Right atrium auricular region (tissue), 2 donors: ENCODE data around the gene HPCA. TPM values are rescaled to one million over a fixed set of nuclear protein-coding genes. Genes with fewer than 3 reads are reported as not detected.

Experiments used
- DNase-seq: peaks from one replicate; pipeline ENCODE4 v3.0.0-alpha.2; 2019; ENCODE audit warnings: low spot score
- H3K27ac ChIP-seq, 2 donors: fragments of 200-600 bp; sonication (generic); 1 replicate in 1 of 2; 2 replicates in 1 of 2; pipeline ENCODE4 v1.5.1; 2016 to 2019
- H3K27me3 ChIP-seq, 2 donors: fragments of 200-600 bp; sonication (generic); one replicate each; pipeline versions ENCODE4 v1.5.1 to v1.6.0; 2017 to 2019
- H3K36me3 ChIP-seq: fragments of 200-600 bp; sonication (generic); one replicate; pipeline ENCODE4 v1.5.1; 2016
- H3K4me1 ChIP-seq, 2 donors: fragments of 200-600 bp; sonication (generic); one replicate each; pipeline versions ENCODE4 v1.5.1 to v1.6.0; 2017 to 2019
- H3K4me3 ChIP-seq, 2 donors: fragments of 200-600 bp; sonication (generic); 1 replicate in 1 of 2; 2 replicates in 1 of 2; pipeline ENCODE4 v1.5.1; 2017 to 2019; ENCODE audit warnings: mild to moderate bottlenecking in 1 of 2, moderate library complexity in 1 of 2
- H3K9me3 ChIP-seq, 2 donors: fragments of 200-600 bp; sonication (generic); one replicate each; pipeline ENCODE4 v1.5.1; 2019
- CTCF ChIP-seq, 2 donors: fragments of 200-600 bp; sonication (generic); IDR thresholded peaks; one replicate each; pipeline ENCODE4 v1.5.1; 2019; ENCODE audit warnings: antibody characterized with exemption in 2 of 2
- total RNA-seq, 2 donors: library from RNA; depleted of rRNA; stranded (reverse); fragments of >200 nt; gene quantifications; one replicate each; pipeline ENCODE4 v1.1.0, GENCODE V29; 2016

The HPCA gene
- total RNA-seq, 2 donors from 2014 or later, result not detected

GRCh38 chr1:32939655-32940371 is 53.5 kb downstream of the HPCA start:
- Histone ChIP-seq H3K9me3 (no peaks in the 10 kb centered on the region), H3K27me3 (no peaks in the 10 kb centered on the region), H3K4me1 (peaks cover 0 to 25% of the 10 kb centered on the region in 2 donors), H3K36me3 (peaks cover 58% of the 10 kb centered on the region), H3K4me3 (no peak overlapping the region), H3K27ac (peak overlapping the region; percentile 14 to 48)
- TF ChIP-seq CTCF (IDR thresholded peaks at IDR 0.05), result no peak
- peak; percentile 68 for DNase-seq

GRCh38 chr1:32944180-32944579 is 57.9 kb downstream of the HPCA start:
- no peak for TF ChIP-seq CTCF (IDR thresholded peaks at IDR 0.05)
- no peak for DNase-seq
- Histone ChIP-seq H3K4me1 (peaks cover 0 to 26% of the 10 kb centered on the region in 2 donors), H3K9me3 (no peaks in the 10 kb centered on the region), H3K27ac (no peak overlapping the region), H3K4me3 (no peak overlapping the region), H3K27me3 (no peaks in the 10 kb centered on the region), H3K36me3 (peaks cover 58% of the 10 kb centered on the region)

Other genes with a start within 250 kb of the HPCA start
- 10 to 100 TPM; 23.9 to 34.4 TPM for gene ZBTB8OS, start 235.9 kb upstream of the HPCA start, total RNA-seq
- 10 to 100 TPM; 62.5 to 65.7 TPM for gene RBBP4, start 235.3 kb upstream of the HPCA start, total RNA-seq
- gene SYNC, start 183.7 kb upstream of the HPCA start, total RNA-seq, result 10 to 100 TPM; 19.0 to 32.8 TPM
- gene YARS1, start 69.1 kb upstream of the HPCA start, total RNA-seq, result 10 to 100 TPM; 23.3 to 33.1 TPM
- 10 to 100 TPM in 1 of 2 donors, 1 to 10 TPM in 1; 5.7 to 10.8 TPM for gene S100PBP, start 68.8 kb upstream of the HPCA start, total RNA-seq
- 100 to 1,000 TPM in 1 of 2 donors, 10 to 100 TPM in 1; 68.3 to 112 TPM for gene FNDC5, start 15.6 kb upstream of the HPCA start, total RNA-seq
- 10 to 100 TPM in 1 of 2 donors, 1 to 10 TPM in 1; 4.7 to 37.9 TPM for gene TMEM54, start 14.9 kb downstream of the HPCA start, total RNA-seq
- 10 to 100 TPM; 10.2 to 10.3 TPM for gene RNF19B, start 78.3 kb downstream of the HPCA start, total RNA-seq
- 100 to 1,000 TPM; 120 to 162 TPM for gene AK2, start 150.4 kb downstream of the HPCA start, total RNA-seq
- 1 to 10 TPM; 1.9 to 3.3 TPM for gene AZIN2, start 194.7 kb downstream of the HPCA start, total RNA-seq